WTC11 (cell line): ENCODE data around the gene DYSF. TPM values are rescaled to one million over a fixed set of nuclear protein-coding genes. Genes with fewer than 3 reads are reported as not detected.
A peak's percentile ranks its signal among the peaks of the same experiment; 100 is the strongest.

Source experiments
- ATAC-seq: fragments of 200-7000 bp; cut with Tn5 transposase; 2 replicates; pipeline ENCODE4 v1.10.0; 2021; ENCODE audit warnings: mild to moderate bottlenecking, moderate library complexity
- CTCF ChIA-PET: fragments of 300-600 bp; sonication (Branson Sonifier 250); formaldehyde crosslinking; loops from one replicate; lab custom pipeline; 2021; ENCODE audit warnings: antibody characterized with exemption; lab: Charles Lee
- POLR2A ChIA-PET: fragments of 350-600 bp; sonication (Branson Sonifier 250); formaldehyde crosslinking; loops from one replicate; lab custom pipeline; 2021; ENCODE audit warnings: antibody characterized with exemption; lab: Charles Lee
- DNase-seq: peaks from one replicate; pipeline ENCODE4 v3.0.0; 2021; ENCODE audit warnings: low spot score
- H3K27ac Mint-ChIP-seq: 2 replicates; pipeline ENCODE4 v1.8.0; 2021; ENCODE audit warnings: mixed read lengths
- H3K27me3 Mint-ChIP-seq: 2 replicates; pipeline ENCODE4 v1.8.0; 2021; ENCODE audit warnings: low read depth, mild to moderate bottlenecking, moderate library complexity, mixed read lengths
- H3K36me3 Mint-ChIP-seq: 2 replicates; pipeline ENCODE4 v1.8.0; 2021; ENCODE audit warnings: mixed read lengths
- H3K4me1 Mint-ChIP-seq: 2 replicates; pipeline ENCODE4 v1.8.0; 2022; ENCODE audit warnings: mixed read lengths
- H3K4me3 Mint-ChIP-seq: 2 replicates; pipeline ENCODE4 v1.8.0; 2021; ENCODE audit warnings: mild to moderate bottlenecking, moderate library complexity, mixed read lengths
- H3K9me3 Mint-ChIP-seq: 2 replicates; pipeline ENCODE4 v1.8.0; 2021; ENCODE audit warnings: mixed read lengths
- AFF4 ChIP-seq: sonication (generic); formaldehyde crosslinking; IDR thresholded peaks from 2 replicates; pipeline ENCODE4 v1.8.1; 2023; ENCODE audit warnings: mild to moderate bottlenecking, missing genetic modification reagents, borderline replicate concordance
- ATF1 ChIP-seq: sonication (generic); formaldehyde crosslinking; IDR thresholded peaks from 2 replicates; pipeline ENCODE4 v1.8.1; 2023; ENCODE audit warnings: mild to moderate bottlenecking, moderate library complexity, missing genetic modification reagents
- FOXK1 ChIP-seq: sonication (generic); formaldehyde crosslinking; IDR thresholded peaks from 2 replicates; pipeline ENCODE4 v1.8.0; 2022; ENCODE audit warnings: mild to moderate bottlenecking, moderate library complexity, missing genetic modification reagents
- IRF2 ChIP-seq: sonication (generic); formaldehyde crosslinking; IDR thresholded peaks from 2 replicates; pipeline ENCODE4 v1.8.0; 2022; ENCODE audit warnings: low read depth, missing genetic modification reagents, borderline replicate concordance
- NFE2L1 ChIP-seq: sonication (generic); formaldehyde crosslinking; IDR thresholded peaks from 2 replicates; pipeline ENCODE4 v1.8.1; 2023; ENCODE audit warnings: missing genetic modification reagents
- RELA ChIP-seq: sonication (generic); formaldehyde crosslinking; IDR thresholded peaks from 2 replicates; pipeline ENCODE4 v1.8.1; 2022; ENCODE audit warnings: missing genetic modification reagents, mild to moderate bottlenecking, borderline replicate concordance
- ZBTB43 ChIP-seq: sonication (generic); formaldehyde crosslinking; IDR thresholded peaks from 2 replicates; pipeline ENCODE4 v1.8.1; 2023; ENCODE audit warnings: mild to moderate bottlenecking, missing genetic modification reagents
- ZNF219 ChIP-seq: sonication (generic); formaldehyde crosslinking; IDR thresholded peaks from 2 replicates; pipeline ENCODE4 v1.8.0; 2023; ENCODE audit warnings: missing genetic modification reagents, mild to moderate bottlenecking, borderline replicate concordance
- ZNF671 ChIP-seq: fragments of 250-450 bp; sonication (Bioruptor Pico); IDR thresholded peaks from 2 replicates; pipeline ENCODE4 v1.8.0; 2021; ENCODE audit warnings: mild to moderate bottlenecking
- total RNA-seq: library from RNA; stranded (reverse); gene quantifications from 3 replicates; pipeline ENCODE4 v1.2.3, GENCODE V29; 2021
- TF ChIP-seq, protein P1 (sequence below): sonication (generic); formaldehyde crosslinking; IDR thresholded peaks from 2 replicates; pipeline ENCODE4 v1.8.1; 2023; ENCODE audit warnings: mild to moderate bottlenecking, missing genetic modification reagents, moderate library complexity
- TF ChIP-seq, protein P2 (sequence below): fragments of 250-450 bp; sonication (Bioruptor Pico); IDR thresholded peaks from 2 replicates; pipeline ENCODE4 v1.8.0; 2021; ENCODE audit warnings: mild to moderate bottlenecking
- TF ChIP-seq, protein P3 (sequence below): sonication (generic); formaldehyde crosslinking; IDR thresholded peaks from 2 replicates; pipeline ENCODE4 v1.8.1; 2023; ENCODE audit warnings: mild to moderate bottlenecking, missing genetic modification reagents
- TF ChIP-seq, protein P4 (sequence below): sonication (generic); formaldehyde crosslinking; IDR thresholded peaks from 2 replicates; pipeline ENCODE4 v1.8.1; 2023; ENCODE audit warnings: mild to moderate bottlenecking, moderate library complexity, missing genetic modification reagents
- TF ChIP-seq, protein P5 (sequence below): sonication (generic); formaldehyde crosslinking; IDR thresholded peaks from 2 replicates; pipeline ENCODE4 v1.8.0; 2022; ENCODE audit warnings: missing genetic modification reagents

DYSF gene
- total RNA-seq, 1 experiment from 2014 or later = 14.8 TPM

DNA sequence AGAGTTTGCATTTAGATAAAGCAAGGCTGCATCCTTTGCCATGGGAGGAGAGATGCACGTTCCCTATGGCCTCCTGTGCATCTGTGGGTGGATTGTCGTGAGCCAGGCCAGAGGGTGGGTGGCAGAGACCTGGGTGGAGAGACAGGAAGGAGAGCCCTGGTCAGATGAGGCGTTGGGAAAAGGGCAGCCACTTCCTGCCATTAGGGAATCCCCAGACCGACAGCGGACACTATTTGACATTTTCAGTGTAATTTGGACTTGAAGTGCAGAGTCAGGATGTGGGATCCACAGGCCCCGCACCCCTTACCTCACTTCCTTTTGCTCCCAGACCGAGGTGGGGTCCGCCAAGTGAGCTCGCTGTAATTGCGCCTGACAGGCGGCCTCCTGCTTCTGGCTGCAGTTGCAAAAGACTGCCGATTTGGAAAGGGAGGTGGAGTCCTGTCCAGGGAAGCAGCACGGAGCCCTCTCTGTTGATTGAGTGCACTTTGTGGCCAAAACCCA lies 150.0 kb downstream of the DYSF start:
- ATAC-seq = no peak
- Mint-ChIP-seq H3K27ac (peak overlapping the region; percentile 43; the same call in 1 of the 2 replicates), H3K9me3 (no peaks in the 10 kb centered on the region), H3K4me3 (no peak overlapping the region), H3K36me3 (no peaks in the 10 kb centered on the region), H3K27me3 (0 out of 2 replicates have a peak, but pooled peaks cover 2% of the 10 kb centered on the region), H3K4me1 (peaks cover 24% of the 10 kb centered on the region)
- peak; percentile 7 for DNase-seq
- ChIA-PET POLR2A (no interaction called here), CTCF (interaction anchor here (0.9 to 1.6 kb wide), 2 partner anchors 46 to 54 kb away, joined by 3 to 6 read pairs; no protein-coding TSS in a partner anchor)
- TF ChIP-seq RELA (CRISPR knock-in tag) (no peak), ZBTB43 (CRISPR knock-in tag) (no peak), NFE2L1 (CRISPR knock-in tag) (no peak), AFF4 (CRISPR knock-in tag) (no peak), ZNF671 (CRISPR knock-in tag) (no peak), ATF1 (CRISPR knock-in tag) (no peak), IRF2 (CRISPR knock-in tag) (no peak), FOXK1 (no peak), ZNF219 (CRISPR knock-in tag) (no peak)
- TF ChIP-seq, protein P1, sequence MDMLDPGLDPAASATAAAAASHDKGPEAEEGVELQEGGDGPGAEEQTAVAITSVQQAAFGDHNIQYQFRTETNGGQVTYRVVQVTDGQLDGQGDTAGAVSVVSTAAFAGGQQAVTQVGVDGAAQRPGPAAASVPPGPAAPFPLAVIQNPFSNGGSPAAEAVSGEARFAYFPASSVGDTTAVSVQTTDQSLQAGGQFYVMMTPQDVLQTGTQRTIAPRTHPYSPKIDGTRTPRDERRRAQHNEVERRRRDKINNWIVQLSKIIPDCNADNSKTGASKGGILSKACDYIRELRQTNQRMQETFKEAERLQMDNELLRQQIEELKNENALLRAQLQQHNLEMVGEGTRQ (CRISPR knock-in tag) = no peak
- TF ChIP-seq, protein P2, sequence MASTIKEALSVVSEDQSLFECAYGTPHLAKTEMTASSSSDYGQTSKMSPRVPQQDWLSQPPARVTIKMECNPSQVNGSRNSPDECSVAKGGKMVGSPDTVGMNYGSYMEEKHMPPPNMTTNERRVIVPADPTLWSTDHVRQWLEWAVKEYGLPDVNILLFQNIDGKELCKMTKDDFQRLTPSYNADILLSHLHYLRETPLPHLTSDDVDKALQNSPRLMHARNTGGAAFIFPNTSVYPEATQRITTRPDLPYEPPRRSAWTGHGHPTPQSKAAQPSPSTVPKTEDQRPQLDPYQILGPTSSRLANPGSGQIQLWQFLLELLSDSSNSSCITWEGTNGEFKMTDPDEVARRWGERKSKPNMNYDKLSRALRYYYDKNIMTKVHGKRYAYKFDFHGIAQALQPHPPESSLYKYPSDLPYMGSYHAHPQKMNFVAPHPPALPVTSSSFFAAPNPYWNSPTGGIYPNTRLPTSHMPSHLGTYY (CRISPR knock-in tag) = no peak
- TF ChIP-seq, protein P3, sequence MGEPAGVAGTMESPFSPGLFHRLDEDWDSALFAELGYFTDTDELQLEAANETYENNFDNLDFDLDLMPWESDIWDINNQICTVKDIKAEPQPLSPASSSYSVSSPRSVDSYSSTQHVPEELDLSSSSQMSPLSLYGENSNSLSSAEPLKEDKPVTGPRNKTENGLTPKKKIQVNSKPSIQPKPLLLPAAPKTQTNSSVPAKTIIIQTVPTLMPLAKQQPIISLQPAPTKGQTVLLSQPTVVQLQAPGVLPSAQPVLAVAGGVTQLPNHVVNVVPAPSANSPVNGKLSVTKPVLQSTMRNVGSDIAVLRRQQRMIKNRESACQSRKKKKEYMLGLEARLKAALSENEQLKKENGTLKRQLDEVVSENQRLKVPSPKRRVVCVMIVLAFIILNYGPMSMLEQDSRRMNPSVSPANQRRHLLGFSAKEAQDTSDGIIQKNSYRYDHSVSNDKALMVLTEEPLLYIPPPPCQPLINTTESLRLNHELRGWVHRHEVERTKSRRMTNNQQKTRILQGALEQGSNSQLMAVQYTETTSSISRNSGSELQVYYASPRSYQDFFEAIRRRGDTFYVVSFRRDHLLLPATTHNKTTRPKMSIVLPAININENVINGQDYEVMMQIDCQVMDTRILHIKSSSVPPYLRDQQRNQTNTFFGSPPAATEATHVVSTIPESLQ = no peak
- TF ChIP-seq, protein P4, sequence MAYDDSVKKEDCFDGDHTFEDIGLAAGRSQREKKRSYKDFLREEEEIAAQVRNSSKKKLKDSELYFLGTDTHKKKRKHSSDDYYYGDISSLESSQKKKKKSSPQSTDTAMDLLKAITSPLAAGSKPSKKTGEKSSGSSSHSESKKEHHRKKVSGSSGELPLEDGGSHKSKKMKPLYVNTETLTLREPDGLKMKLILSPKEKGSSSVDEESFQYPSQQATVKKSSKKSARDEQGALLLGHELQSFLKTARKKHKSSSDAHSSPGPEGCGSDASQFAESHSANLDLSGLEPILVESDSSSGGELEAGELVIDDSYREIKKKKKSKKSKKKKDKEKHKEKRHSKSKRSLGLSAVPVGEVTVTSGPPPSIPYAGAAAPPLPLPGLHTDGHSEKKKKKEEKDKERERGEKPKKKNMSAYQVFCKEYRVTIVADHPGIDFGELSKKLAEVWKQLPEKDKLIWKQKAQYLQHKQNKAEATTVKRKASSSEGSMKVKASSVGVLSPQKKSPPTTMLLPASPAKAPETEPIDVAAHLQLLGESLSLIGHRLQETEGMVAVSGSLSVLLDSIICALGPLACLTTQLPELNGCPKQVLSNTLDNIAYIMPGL (CRISPR knock-in tag) = no peak
- TF ChIP-seq, protein P5, sequence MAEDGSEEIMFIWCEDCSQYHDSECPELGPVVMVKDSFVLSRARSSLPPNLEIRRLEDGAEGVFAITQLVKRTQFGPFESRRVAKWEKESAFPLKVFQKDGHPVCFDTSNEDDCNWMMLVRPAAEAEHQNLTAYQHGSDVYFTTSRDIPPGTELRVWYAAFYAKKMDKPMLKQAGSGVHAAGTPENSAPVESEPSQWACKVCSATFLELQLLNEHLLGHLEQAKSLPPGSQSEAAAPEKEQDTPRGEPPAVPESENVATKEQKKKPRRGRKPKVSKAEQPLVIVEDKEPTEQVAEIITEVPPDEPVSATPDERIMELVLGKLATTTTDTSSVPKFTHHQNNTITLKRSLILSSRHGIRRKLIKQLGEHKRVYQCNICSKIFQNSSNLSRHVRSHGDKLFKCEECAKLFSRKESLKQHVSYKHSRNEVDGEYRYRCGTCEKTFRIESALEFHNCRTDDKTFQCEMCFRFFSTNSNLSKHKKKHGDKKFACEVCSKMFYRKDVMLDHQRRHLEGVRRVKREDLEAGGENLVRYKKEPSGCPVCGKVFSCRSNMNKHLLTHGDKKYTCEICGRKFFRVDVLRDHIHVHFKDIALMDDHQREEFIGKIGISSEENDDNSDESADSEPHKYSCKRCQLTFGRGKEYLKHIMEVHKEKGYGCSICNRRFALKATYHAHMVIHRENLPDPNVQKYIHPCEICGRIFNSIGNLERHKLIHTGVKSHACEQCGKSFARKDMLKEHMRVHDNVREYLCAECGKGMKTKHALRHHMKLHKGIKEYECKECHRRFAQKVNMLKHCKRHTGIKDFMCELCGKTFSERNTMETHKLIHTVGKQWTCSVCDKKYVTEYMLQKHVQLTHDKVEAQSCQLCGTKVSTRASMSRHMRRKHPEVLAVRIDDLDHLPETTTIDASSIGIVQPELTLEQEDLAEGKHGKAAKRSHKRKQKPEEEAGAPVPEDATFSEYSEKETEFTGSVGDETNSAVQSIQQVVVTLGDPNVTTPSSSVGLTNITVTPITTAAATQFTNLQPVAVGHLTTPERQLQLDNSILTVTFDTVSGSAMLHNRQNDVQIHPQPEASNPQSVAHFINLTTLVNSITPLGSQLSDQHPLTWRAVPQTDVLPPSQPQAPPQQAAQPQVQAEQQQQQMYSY (CRISPR knock-in tag) = no peak
